Measurements from ENCODE around the gene IPP. TPM values are rescaled to one million over a fixed set of nuclear protein-coding genes. Genes with fewer than 3 reads are reported as not detected.

IPP gene
- polyA plus RNA-seq, 1 experiment, result 4.4 TPM

- DNase-seq (ENCODE audit: low read depth), result peak; percentile 71
- Histone ChIP-seq H3K27me3 (ENCODE audit: control insufficient read depth, insufficient read depth, low read length) (no peaks in the 10 kb centered on the region), H3K4me3 (ENCODE audit: low read depth, low read length) (peak within 1 kb of the TSS; percentile 93), H3K36me3 (ENCODE audit: control insufficient read depth, insufficient read depth, low read length) (no peaks in the 10 kb centered on the region; the same call in 1 of the 2 replicates)
- ChIA-PET CTCF (interaction anchor here (0.6 to 1.4 kb wide), 2 partner anchors 64 to 196 kb away, joined by 3 to 4 read pairs; partner anchors contain the start of gene IPP), POLR2A (interaction anchor here (0.6 to 0.7 kb wide), 3 partner anchors 32 to 558 kb away, joined by 3 to 8 read pairs (median 6); partner anchors contain the start of gene PRDX1)
- no peak for TF ChIP-seq CTCF (IDR thresholded peaks at IDR 0.05; ENCODE audit: insufficient read depth, low read depth, low read length)
Measured at GRCh38 chr1:45686288-45687013, 64.0 kb downstream of the IPP start, which contains the start of gene GPBP1L1. Gene GPBP1L1, minus strand, starts transcription at chr1:45686533. Its CDS starts 27,446 bp downstream, at chr1:45659087.

- Histone ChIP-seq H3K4me3 (ENCODE audit: low read depth, low read length) (peak overlapping the region; percentile 93), H3K27me3 (ENCODE audit: control insufficient read depth, insufficient read depth, low read length) (no peaks in the 10 kb centered on the region), H3K36me3 (ENCODE audit: control insufficient read depth, insufficient read depth, low read length) (no peaks in the 10 kb centered on the region; the same call in 1 of the 2 replicates)
- no peak for DNase-seq (ENCODE audit: low read depth)
- no peak for TF ChIP-seq CTCF (IDR thresholded peaks at IDR 0.05; ENCODE audit: insufficient read depth, low read depth, low read length)
- ChIA-PET POLR2A (interaction anchor here (0.6 to 0.7 kb wide), 3 partner anchors 33 to 559 kb away, joined by 3 to 8 read pairs (median 6); partner anchors contain the start of gene PRDX1), CTCF (interaction anchor here (0.6 to 1.4 kb wide), 2 partner anchors 64 to 197 kb away, joined by 3 to 4 read pairs; partner anchors contain the start of gene IPP)
Measured at GRCh38 chr1:45686015-45686287, 64.5 kb downstream of the IPP start.

- ChIA-PET CTCF (interaction anchor here (1.4 kb wide), 1 partner anchor 197 kb away, joined by 4 read pairs; no protein-coding TSS in a partner anchor), POLR2A (interaction anchor here (0.7 kb wide), 1 partner anchor 164 kb away, joined by 3 read pairs; the partner anchor contains the start of gene PRDX1)
- no peak for TF ChIP-seq CTCF (IDR thresholded peaks at IDR 0.05; ENCODE audit: insufficient read depth, low read depth, low read length)
Measured at GRCh38 chr1:45685308-45686014, 65.0 kb downstream of the IPP start.

GRCh38 chr1:45684402-45684801 lies 66.1 kb downstream of the IPP start:
- no peaks in the 10 kb centered on the region for H3K36me3 ChIP-seq (ENCODE audit: control insufficient read depth, insufficient read depth, low read length)
- DNase-seq (ENCODE audit: low read depth), result no peak
- ChIA-PET POLR2A (no interaction called here), CTCF (no interaction called here)
- H3K4me3 ChIP-seq (ENCODE audit: low read depth, low read length), result peak overlapping the region; percentile 8; the same call in 1 of the 2 replicates
- H3K27me3 ChIP-seq (ENCODE audit: control insufficient read depth, insufficient read depth, low read length), result no peaks in the 10 kb centered on the region
- TF ChIP-seq CTCF (IDR thresholded peaks at IDR 0.05; ENCODE audit: insufficient read depth, low read depth, low read length), result no peak

More at GRCh38 chr1:45685308-45686014, 65.0 kb downstream of the IPP start:
- H3K36me3 ChIP-seq (ENCODE audit: control insufficient read depth, insufficient read depth, low read length), result no peaks in the 10 kb centered on the region; the same call in 1 of the 2 replicates
- peak overlapping the region; percentile 93 for H3K4me3 ChIP-seq (ENCODE audit: low read depth, low read length)
- H3K27me3 ChIP-seq (ENCODE audit: control insufficient read depth, insufficient read depth, low read length), result no peaks in the 10 kb centered on the region
- DNase-seq (ENCODE audit: low read depth), result no peak

GRCh38 chr1:45682942-45683341 lies 67.5 kb downstream of the IPP start:
- Histone ChIP-seq H3K4me3 (ENCODE audit: low read depth, low read length) (no peak overlapping the region), H3K27me3 (ENCODE audit: control insufficient read depth, insufficient read depth, low read length) (no peaks in the 10 kb centered on the region), H3K36me3 (ENCODE audit: control insufficient read depth, insufficient read depth, low read length) (0 out of 2 replicates have a peak, but pooled peaks cover 1% of the 10 kb centered on the region)
- no peak for DNase-seq (ENCODE audit: low read depth)
- no peak for TF ChIP-seq CTCF (IDR thresholded peaks at IDR 0.05; ENCODE audit: insufficient read depth, low read depth, low read length)
- CTCF ChIA-PET, result no interaction called here
- POLR2A ChIA-PET, result no interaction called here
